Hepatocyte (in vitro differentiated cells): Measurements from ENCODE around the gene MYOZ2.

ENCODE experiments used
- EZH2 ChIP-seq: fragments of 200-600 bp; sonication (generic); IDR thresholded peaks from 2 replicates; pipeline ENCODE4 v1.6.1; 2016; ENCODE audit warnings: antibody characterized with exemption, mild to moderate bottlenecking, borderline replicate concordance
- EZH2phosphoT487 ChIP-seq: fragments of 200-600 bp; sonication (generic); IDR thresholded peaks from one replicate; pipeline ENCODE4 v1.6.1; 2018; ENCODE audit warnings: antibody characterized with exemption, mild to moderate bottlenecking, low read depth, moderate library complexity; ENCODE audit not compliant: unreplicated experiment, severe bottlenecking
- TF ChIP-seq, protein P1 (sequence below): fragments of 200-600 bp; sonication (generic); IDR thresholded peaks from 2 replicates; pipeline ENCODE4 v1.5.1; 2016; ENCODE audit warnings: antibody characterized with exemption, mild to moderate bottlenecking; ENCODE audit not compliant: poor library complexity

DNA sequence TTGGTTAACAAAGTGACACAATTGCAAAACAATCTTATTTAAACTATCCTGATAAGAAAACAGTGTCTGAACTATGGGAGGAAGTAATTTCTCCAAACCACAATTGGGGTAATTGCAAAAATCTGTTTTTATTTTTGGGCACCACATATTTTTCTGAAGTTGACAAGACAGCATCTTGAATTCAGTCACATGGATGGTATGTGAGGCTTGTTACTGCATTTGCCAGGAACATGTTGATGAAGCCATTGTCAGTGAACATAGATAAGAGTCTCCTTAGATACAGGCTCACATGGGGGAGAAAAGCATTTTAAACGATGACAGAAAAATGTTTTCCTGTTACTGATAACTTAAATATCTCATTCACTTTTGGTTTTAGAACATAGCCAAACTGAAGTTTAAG lies 71.4 kb downstream of the MYOZ2 start:
- TF ChIP-seq EZH2phosphoT487 (no peak), EZH2 (no peak)
- TF ChIP-seq, protein P1, sequence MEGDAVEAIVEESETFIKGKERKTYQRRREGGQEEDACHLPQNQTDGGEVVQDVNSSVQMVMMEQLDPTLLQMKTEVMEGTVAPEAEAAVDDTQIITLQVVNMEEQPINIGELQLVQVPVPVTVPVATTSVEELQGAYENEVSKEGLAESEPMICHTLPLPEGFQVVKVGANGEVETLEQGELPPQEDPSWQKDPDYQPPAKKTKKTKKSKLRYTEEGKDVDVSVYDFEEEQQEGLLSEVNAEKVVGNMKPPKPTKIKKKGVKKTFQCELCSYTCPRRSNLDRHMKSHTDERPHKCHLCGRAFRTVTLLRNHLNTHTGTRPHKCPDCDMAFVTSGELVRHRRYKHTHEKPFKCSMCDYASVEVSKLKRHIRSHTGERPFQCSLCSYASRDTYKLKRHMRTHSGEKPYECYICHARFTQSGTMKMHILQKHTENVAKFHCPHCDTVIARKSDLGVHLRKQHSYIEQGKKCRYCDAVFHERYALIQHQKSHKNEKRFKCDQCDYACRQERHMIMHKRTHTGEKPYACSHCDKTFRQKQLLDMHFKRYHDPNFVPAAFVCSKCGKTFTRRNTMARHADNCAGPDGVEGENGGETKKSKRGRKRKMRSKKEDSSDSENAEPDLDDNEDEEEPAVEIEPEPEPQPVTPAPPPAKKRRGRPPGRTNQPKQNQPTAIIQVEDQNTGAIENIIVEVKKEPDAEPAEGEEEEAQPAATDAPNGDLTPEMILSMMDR, result no peak
